Measurements from ENCODE around the gene SND1. TPM values are rescaled to one million over a fixed set of nuclear protein-coding genes. Genes with fewer than 3 reads are reported as not detected.
A peak's percentile ranks its signal among the peaks of the same experiment; 100 is the strongest.

Gene SND1
- total and polyA plus RNA-seq, 2 donors, result 55.1 to 104 TPM

DNA sequence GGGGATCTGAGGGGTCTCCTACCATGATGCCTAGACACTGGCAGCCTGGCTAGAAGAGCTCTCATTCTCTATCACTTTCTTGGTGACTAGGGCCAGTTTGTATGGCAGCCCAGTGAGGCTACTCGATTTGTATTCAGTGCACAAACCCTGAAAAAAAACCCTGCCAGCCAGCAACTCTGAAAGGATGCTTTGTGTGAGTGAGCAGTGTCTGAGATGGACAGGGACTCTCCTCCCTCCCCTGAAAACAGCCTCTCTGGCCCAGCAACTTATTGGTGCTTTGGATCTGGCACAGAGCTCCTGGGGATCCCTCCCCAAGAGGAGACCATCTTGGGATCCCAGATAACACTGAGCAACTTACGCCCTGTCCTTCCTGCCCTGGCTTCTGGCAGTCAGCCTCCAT is 390.0 kb downstream of the SND1 start:
- Histone ChIP-seq H3K4me3 (ENCODE audit: low read length in 2 of 2) (no peak overlapping the region), H3K9me3 (ENCODE audit: control insufficient read depth in 2 of 2, insufficient read depth in 1 of 2, low read length in 1 of 2) (no peaks in the 10 kb centered on the region), H3K4me1 (ENCODE audit: control insufficient read depth in 2 of 2, insufficient read depth in 2 of 2, low read length in 2 of 2) (no peaks in the 10 kb centered on the region), H3K27me3 (ENCODE audit: control insufficient read depth in 2 of 2, insufficient read depth in 1 of 2, low read length in 1 of 2) (no peaks in the 10 kb centered on the region), H3K36me3 (ENCODE audit: control insufficient read depth in 2 of 2, insufficient read depth in 2 of 2, low read length in 1 of 2) (peaks cover 0 to 4% of the 10 kb centered on the region in 2 donors), H3K27ac (ENCODE audit: low read depth in 1 of 2, low read length in 1 of 2) (no peak overlapping the region)
- DNase-seq (ENCODE audit: low read depth in 6 of 9, low spot score in 9 of 9), result no peak
- 99% methylated on average over 2 of the region's 2 CpGs for WGBS

DNA sequence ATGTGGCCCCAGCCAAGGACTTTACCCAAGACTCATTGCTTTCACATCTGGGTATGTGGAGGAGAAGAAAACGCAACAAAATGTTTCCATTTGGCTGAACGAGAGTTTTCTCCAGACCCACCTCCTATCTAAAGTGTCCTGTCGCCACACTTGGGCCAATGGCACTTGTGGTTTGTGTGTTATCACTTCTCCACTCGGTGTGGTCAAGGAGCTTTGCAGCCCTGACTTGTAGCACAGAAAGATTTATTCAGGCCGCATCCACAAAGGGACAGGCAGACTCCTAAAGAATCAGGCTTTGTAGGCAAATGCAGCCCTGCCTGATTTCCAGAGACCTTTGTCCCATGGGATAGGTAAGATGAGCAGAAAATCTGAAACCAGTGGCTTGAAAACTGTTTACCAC is 392.1 kb downstream of the SND1 start:
- Histone ChIP-seq H3K36me3 (ENCODE audit: control insufficient read depth in 2 of 2, insufficient read depth in 2 of 2, low read length in 1 of 2) (peaks cover 0 to 4% of the 10 kb centered on the region in 2 donors), H3K27ac (ENCODE audit: low read depth in 1 of 2, low read length in 1 of 2) (no peak overlapping the region), H3K4me3 (ENCODE audit: low read length in 2 of 2) (no peak overlapping the region), H3K4me1 (ENCODE audit: control insufficient read depth in 2 of 2, insufficient read depth in 2 of 2, low read length in 2 of 2) (no peaks in the 10 kb centered on the region), H3K27me3 (ENCODE audit: control insufficient read depth in 2 of 2, insufficient read depth in 1 of 2, low read length in 1 of 2) (no peaks in the 10 kb centered on the region), H3K9me3 (ENCODE audit: control insufficient read depth in 2 of 2, insufficient read depth in 1 of 2, low read length in 1 of 2) (no peaks in the 10 kb centered on the region)
- whole genome bisulfite sequencing, result 90% methylated on average over 5 of the region's 5 CpGs
- DNase-seq (ENCODE audit: low read depth in 6 of 9, low spot score in 9 of 9), result no peak

DNA sequence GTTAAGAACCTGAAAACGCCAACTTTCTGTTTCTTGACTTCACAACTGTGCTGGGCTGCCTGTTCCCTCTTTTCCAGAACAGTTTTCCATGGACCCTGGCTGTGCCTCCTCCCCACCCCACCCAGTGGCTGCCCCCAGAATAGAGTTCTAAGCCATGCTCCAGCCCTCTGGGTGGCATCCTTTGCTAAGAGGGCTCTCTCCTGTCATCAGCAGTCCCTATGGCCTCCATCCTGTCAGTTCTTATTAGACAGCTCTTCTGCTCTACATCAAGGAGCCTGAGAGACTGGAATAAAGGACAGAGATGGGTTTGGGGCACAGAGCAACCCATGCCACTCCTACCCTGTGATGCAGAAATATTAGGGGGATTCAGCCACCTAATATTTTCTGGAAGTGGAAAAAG is 393.2 kb downstream of the SND1 start:
- no peak overlapping the region for H3K27ac ChIP-seq (ENCODE audit: low read depth in 1 of 2, low read length in 1 of 2)
- no peaks in the 10 kb centered on the region for H3K27me3 ChIP-seq (ENCODE audit: control insufficient read depth in 2 of 2, insufficient read depth in 1 of 2, low read length in 1 of 2)
- WGBS, result 100% methylated on average over 1 of the region's 1 CpG
- no peaks in the 10 kb centered on the region for H3K9me3 ChIP-seq (ENCODE audit: control insufficient read depth in 2 of 2, insufficient read depth in 1 of 2, low read length in 1 of 2)
- DNase-seq (ENCODE audit: low read depth in 6 of 9, low spot score in 9 of 9), result no peak
- no peak overlapping the region for H3K4me3 ChIP-seq (ENCODE audit: low read length in 2 of 2)
- no peaks in the 10 kb centered on the region for H3K4me1 ChIP-seq (ENCODE audit: control insufficient read depth in 2 of 2, insufficient read depth in 2 of 2, low read length in 2 of 2)
- H3K36me3 ChIP-seq (ENCODE audit: control insufficient read depth in 2 of 2, insufficient read depth in 2 of 2, low read length in 1 of 2), result peaks cover 0 to 4% of the 10 kb centered on the region in 2 donors

DNA sequence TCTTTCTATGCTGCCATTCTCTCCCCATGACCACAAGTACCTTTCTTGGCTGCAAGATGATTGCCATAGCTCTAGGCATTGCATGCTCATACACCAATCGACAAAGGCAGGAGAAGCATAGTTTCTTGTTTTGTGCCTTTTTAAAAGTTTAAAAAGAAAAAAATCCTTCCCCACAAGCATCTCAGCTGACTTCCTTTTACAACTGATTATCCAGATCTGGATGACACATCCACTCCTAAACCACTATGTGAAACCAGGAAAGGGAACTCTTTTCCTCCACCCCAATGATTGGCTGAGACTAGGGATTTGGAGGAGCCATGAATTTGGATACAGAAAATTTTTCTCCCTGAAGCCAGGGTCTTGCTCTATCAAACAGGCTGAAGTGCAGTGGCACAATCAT is 393.8 kb downstream of the SND1 start:
- DNase-seq (ENCODE audit: low read depth in 6 of 9, low spot score in 9 of 9), result no peak
- Histone ChIP-seq H3K4me1 (ENCODE audit: control insufficient read depth in 2 of 2, insufficient read depth in 2 of 2, low read length in 2 of 2) (no peaks in the 10 kb centered on the region), H3K4me3 (ENCODE audit: low read length in 2 of 2) (no peak overlapping the region), H3K27me3 (ENCODE audit: control insufficient read depth in 2 of 2, insufficient read depth in 1 of 2, low read length in 1 of 2) (no peaks in the 10 kb centered on the region), H3K36me3 (ENCODE audit: control insufficient read depth in 2 of 2, insufficient read depth in 2 of 2, low read length in 1 of 2) (peaks cover 0 to 4% of the 10 kb centered on the region in 2 donors), H3K9me3 (ENCODE audit: control insufficient read depth in 2 of 2, insufficient read depth in 1 of 2, low read length in 1 of 2) (no peaks in the 10 kb centered on the region), H3K27ac (ENCODE audit: low read depth in 1 of 2, low read length in 1 of 2) (no peak overlapping the region)
- WGBS, result 83% methylated on average over 1 of the region's 1 CpG

DNA sequence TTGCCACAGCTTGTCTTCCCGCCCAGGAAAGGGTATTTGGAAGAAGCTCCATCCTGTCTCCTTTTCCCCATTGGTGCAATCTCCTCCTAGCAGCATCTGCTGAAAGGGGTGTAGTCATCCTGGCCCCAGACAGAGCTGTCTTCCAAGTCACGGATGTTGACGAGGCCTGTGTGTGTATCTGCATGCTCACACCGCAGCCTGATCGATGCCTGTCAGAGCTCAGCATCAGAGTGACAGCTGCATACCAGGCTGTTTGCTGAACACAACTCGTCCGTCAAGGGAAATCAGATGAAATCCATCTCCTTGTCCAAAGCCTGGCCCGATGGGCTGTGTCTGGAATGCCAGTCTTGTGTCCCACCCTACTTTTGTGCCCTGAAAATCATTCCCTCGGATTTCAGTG is 400.4 kb downstream of the SND1 start:
- WGBS, result 96% methylated on average over 9 of the region's 9 CpGs

DNA sequence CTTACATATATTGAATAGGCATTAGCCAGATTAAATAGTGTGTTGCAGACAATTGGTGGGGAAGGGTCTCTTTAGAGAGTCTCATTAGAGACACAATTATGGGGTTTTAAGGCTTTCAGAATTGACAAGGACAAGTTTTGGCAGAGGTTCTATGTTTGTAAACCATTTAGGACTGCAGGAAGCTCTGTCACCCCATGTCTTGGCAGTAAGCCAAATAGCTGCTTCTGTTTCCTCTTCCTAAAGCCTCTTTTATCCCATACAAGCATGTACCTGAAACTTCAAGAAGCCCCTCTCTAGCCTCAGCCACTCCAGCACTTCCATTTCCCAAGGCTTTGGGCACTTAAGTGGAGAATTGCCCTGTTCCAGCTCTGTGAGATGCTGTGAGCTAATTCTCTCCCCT is 401.0 kb downstream of the SND1 start:
- H3K4me1 ChIP-seq (ENCODE audit: control insufficient read depth in 2 of 2, insufficient read depth in 2 of 2, low read length in 2 of 2), result peaks cover 3 to 10% of the 10 kb centered on the region in 2 donors
- H3K27ac ChIP-seq (ENCODE audit: low read depth in 1 of 2, low read length in 1 of 2), result no peak overlapping the region
- H3K27me3 ChIP-seq (ENCODE audit: control insufficient read depth in 2 of 2, insufficient read depth in 1 of 2, low read length in 1 of 2), result no peaks in the 10 kb centered on the region
- no peaks in the 10 kb centered on the region for H3K36me3 ChIP-seq (ENCODE audit: control insufficient read depth in 2 of 2, insufficient read depth in 2 of 2, low read length in 1 of 2)
- DNase-seq (ENCODE audit: low read depth in 6 of 9, low spot score in 9 of 9), result peak in 1 of 9 donors; percentile 66
- H3K4me3 ChIP-seq (ENCODE audit: low read length in 2 of 2), result no peak overlapping the region
- no peaks in the 10 kb centered on the region for H3K9me3 ChIP-seq (ENCODE audit: control insufficient read depth in 2 of 2, insufficient read depth in 1 of 2, low read length in 1 of 2)

More for the DNA sequence above, 400.4 kb downstream of the SND1 start:
- no peaks in the 10 kb centered on the region for H3K36me3 ChIP-seq (ENCODE audit: control insufficient read depth in 2 of 2, insufficient read depth in 2 of 2, low read length in 1 of 2)
- no peak overlapping the region for H3K27ac ChIP-seq (ENCODE audit: low read depth in 1 of 2, low read length in 1 of 2)
- DNase-seq (ENCODE audit: low read depth in 6 of 9, low spot score in 9 of 9), result no peak
- no peaks in the 10 kb centered on the region for H3K27me3 ChIP-seq (ENCODE audit: control insufficient read depth in 2 of 2, insufficient read depth in 1 of 2, low read length in 1 of 2)
- no peak overlapping the region for H3K4me3 ChIP-seq (ENCODE audit: low read length in 2 of 2)
- H3K9me3 ChIP-seq (ENCODE audit: control insufficient read depth in 2 of 2, insufficient read depth in 1 of 2, low read length in 1 of 2), result no peaks in the 10 kb centered on the region
- H3K4me1 ChIP-seq (ENCODE audit: control insufficient read depth in 2 of 2, insufficient read depth in 2 of 2, low read length in 2 of 2), result peaks cover 3 to 4% of the 10 kb centered on the region in 2 donors

DNA sequence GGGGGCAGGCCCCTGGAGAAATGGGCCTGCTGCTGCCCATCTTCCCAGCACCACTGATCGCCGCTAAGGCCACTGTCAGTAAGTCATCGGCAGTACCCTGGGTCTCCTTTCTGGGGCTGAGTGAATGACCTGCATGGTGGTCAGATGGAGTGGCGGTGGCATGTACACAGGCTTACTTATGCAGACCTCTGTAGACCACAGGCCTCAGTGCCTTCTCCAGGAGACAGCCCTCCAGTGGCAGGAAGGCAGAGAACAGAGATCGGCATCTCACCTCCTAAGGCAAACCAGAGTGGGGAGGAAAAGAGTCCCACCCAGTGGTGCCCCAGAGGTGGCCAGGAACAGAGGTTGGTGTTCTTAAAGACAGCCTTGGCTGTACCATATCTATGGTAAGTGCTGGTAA is 402.0 kb downstream of the SND1 start:
- no peak overlapping the region for H3K27ac ChIP-seq (ENCODE audit: low read depth in 1 of 2, low read length in 1 of 2)
- peaks cover 8 to 19% of the 10 kb centered on the region in 2 donors for H3K4me1 ChIP-seq (ENCODE audit: control insufficient read depth in 2 of 2, insufficient read depth in 2 of 2, low read length in 2 of 2)
- no peak for DNase-seq (ENCODE audit: low read depth in 6 of 9, low spot score in 9 of 9)
- WGBS, result 98% methylated on average over 5 of the region's 5 CpGs
- no peaks in the 10 kb centered on the region for H3K27me3 ChIP-seq (ENCODE audit: control insufficient read depth in 2 of 2, insufficient read depth in 1 of 2, low read length in 1 of 2)
- no peaks in the 10 kb centered on the region for H3K36me3 ChIP-seq (ENCODE audit: control insufficient read depth in 2 of 2, insufficient read depth in 2 of 2, low read length in 1 of 2)
- H3K9me3 ChIP-seq (ENCODE audit: control insufficient read depth in 2 of 2, insufficient read depth in 1 of 2, low read length in 1 of 2), result no peaks in the 10 kb centered on the region
- H3K4me3 ChIP-seq (ENCODE audit: low read length in 2 of 2), result no peak overlapping the region

DNA sequence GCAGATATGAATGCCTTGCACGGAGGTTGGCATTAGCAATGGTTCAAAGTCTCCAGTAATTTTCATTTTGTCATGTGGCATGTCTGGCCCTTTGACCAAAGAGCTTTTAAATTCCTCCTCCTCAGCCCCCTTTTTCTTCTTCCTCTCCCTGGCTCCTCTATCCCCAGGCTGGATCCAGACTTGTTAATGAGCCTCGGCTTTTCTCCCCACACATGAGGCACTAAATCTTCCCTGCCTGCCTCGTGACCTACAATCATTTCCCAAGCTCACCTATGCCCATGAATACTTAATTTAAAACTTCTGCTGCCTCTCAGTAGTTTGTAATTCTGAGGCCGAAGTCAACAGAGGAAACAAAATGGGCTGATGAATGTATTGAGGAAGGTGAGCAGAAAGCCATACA is 402.5 kb downstream of the SND1 start:
- DNase-seq (ENCODE audit: low read depth in 6 of 9, low spot score in 9 of 9), result no peak
- H3K27me3 ChIP-seq (ENCODE audit: control insufficient read depth in 2 of 2, insufficient read depth in 1 of 2, low read length in 1 of 2), result no peaks in the 10 kb centered on the region
- H3K36me3 ChIP-seq (ENCODE audit: control insufficient read depth in 2 of 2, insufficient read depth in 2 of 2, low read length in 1 of 2), result no peaks in the 10 kb centered on the region
- peaks cover 11 to 22% of the 10 kb centered on the region in 2 donors for H3K4me1 ChIP-seq (ENCODE audit: control insufficient read depth in 2 of 2, insufficient read depth in 2 of 2, low read length in 2 of 2)
- WGBS, result 98% methylated on average over 4 of the region's 4 CpGs
- H3K9me3 ChIP-seq (ENCODE audit: control insufficient read depth in 2 of 2, insufficient read depth in 1 of 2, low read length in 1 of 2), result no peaks in the 10 kb centered on the region
- H3K27ac ChIP-seq (ENCODE audit: low read depth in 1 of 2, low read length in 1 of 2), result no peak overlapping the region
- H3K4me3 ChIP-seq (ENCODE audit: low read length in 2 of 2), result no peak overlapping the region

DNA sequence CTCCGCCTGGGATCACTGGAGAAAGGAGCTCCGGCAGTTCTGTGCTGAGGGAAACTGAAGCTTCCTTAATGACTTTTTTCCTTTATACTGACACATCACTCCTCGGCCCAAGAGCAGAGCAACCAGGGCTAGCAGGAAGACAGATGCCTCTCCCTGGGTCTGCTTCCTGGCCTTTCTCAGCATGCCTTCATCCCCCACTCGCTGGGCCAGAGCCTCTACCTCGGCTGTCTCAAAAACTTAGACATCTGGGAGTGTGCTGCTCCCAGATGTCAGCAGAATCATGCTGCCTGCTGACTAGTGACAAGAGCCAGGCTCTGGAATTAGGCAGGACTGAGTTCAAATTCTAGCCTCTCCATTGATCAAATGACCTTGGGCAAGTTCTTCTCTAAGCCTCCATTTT is 403.6 kb downstream of the SND1 start:
- DNase-seq (ENCODE audit: low read depth in 6 of 9, low spot score in 9 of 9), result no peak
- no peak overlapping the region for H3K27ac ChIP-seq (ENCODE audit: low read depth in 1 of 2, low read length in 1 of 2)
- no peak overlapping the region for H3K4me3 ChIP-seq (ENCODE audit: low read length in 2 of 2)
- no peaks in the 10 kb centered on the region for H3K27me3 ChIP-seq (ENCODE audit: control insufficient read depth in 2 of 2, insufficient read depth in 1 of 2, low read length in 1 of 2)
- peaks cover 21 to 34% of the 10 kb centered on the region in 2 donors for H3K4me1 ChIP-seq (ENCODE audit: control insufficient read depth in 2 of 2, insufficient read depth in 2 of 2, low read length in 2 of 2)
- 97% methylated on average over 5 of the region's 5 CpGs for WGBS
- no peaks in the 10 kb centered on the region for H3K9me3 ChIP-seq (ENCODE audit: control insufficient read depth in 2 of 2, insufficient read depth in 1 of 2, low read length in 1 of 2)
- no peaks in the 10 kb centered on the region for H3K36me3 ChIP-seq (ENCODE audit: control insufficient read depth in 2 of 2, insufficient read depth in 2 of 2, low read length in 1 of 2)

DNA sequence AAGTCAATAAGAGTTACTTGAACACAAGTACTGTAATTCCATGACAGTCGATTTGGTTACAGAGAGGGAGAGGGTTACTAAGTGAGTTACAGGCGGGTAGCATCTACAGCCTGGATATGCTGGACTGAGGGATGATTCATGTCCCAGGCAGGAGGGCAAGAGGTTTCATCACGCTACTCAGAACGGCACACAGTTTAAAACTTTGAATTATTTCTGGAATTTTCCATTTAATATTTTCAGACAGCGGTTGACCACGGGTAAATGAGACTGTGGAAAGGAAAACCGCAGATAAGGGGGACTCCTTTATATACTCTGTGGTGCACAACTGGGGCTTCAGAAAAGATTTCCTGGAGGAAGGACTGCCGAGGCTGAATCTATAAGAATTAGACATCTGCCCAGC is 404.9 kb downstream of the SND1 start:
- DNase-seq (ENCODE audit: low read depth in 6 of 9, low spot score in 9 of 9), result no peak
- no peaks in the 10 kb centered on the region for H3K27me3 ChIP-seq (ENCODE audit: control insufficient read depth in 2 of 2, insufficient read depth in 1 of 2, low read length in 1 of 2)
- H3K36me3 ChIP-seq (ENCODE audit: control insufficient read depth in 2 of 2, insufficient read depth in 2 of 2, low read length in 1 of 2), result peaks cover 0 to 3% of the 10 kb centered on the region in 2 donors
- no peak overlapping the region for H3K4me3 ChIP-seq (ENCODE audit: low read length in 2 of 2)
- H3K27ac ChIP-seq (ENCODE audit: low read depth in 1 of 2, low read length in 1 of 2), result no peak overlapping the region
- 98% methylated on average over 8 of the region's 8 CpGs for WGBS
- H3K4me1 ChIP-seq (ENCODE audit: control insufficient read depth in 2 of 2, insufficient read depth in 2 of 2, low read length in 2 of 2), result peaks cover 21 to 41% of the 10 kb centered on the region in 2 donors
- H3K9me3 ChIP-seq (ENCODE audit: control insufficient read depth in 2 of 2, insufficient read depth in 1 of 2, low read length in 1 of 2), result no peaks in the 10 kb centered on the region

Data from thymus (tissue), 11 donors.